OCI-LY7 (cell line): ENCODE data around the gene PCYT1A. TPM values are rescaled to one million over a fixed set of nuclear protein-coding genes. Genes with fewer than 3 reads are reported as not detected.
A peak's percentile ranks its signal among the peaks of the same experiment; 100 is the strongest.
"Not testable (repeated sequence)": the region's sequence is repeated elsewhere in the genome, so short reads cannot be mapped to it uniquely, and the experiment has no call there.

ENCODE experiments used
- BruUV-seq: library from RNA; stranded (reverse); fragments of 400-500 nt; replicated peaks from 2 replicates; lab custom pipeline; 2021; lab: Mats Ljungman, UMichigan
- CTCF ChIA-PET: fragments of 300-600 bp; sonication (Branson Sonifier 250); formaldehyde crosslinking; loops from one replicate; lab custom pipeline; 2022; ENCODE audit warnings: antibody characterized with exemption; ENCODE audit not compliant: unreplicated experiment; lab: Charles Lee
- POLR2A ChIA-PET: fragments of 300-600 bp; sonication (Branson Sonifier 250); formaldehyde crosslinking; loops from one replicate; lab custom pipeline; 2022; ENCODE audit warnings: antibody characterized with exemption; lab: Charles Lee
- DNase-seq: peaks from one replicate; pipeline ENCODE4 v3.0.0-alpha.2; 2015; ENCODE audit warnings: low spot score
- H2AFZ ChIP-seq: fragments of 200-600 bp; sonication (generic), shearing (Covaris generic); 2 replicates; pipeline ENCODE4 v1.6.1; 2014; ENCODE audit warnings: mild to moderate bottlenecking, antibody characterized with exemption, low read length, moderate library complexity
- H3K27ac ChIP-seq: fragments of 200-600 bp; sonication (generic); 2 replicates; pipeline ENCODE4 v1.5.1; 2014; ENCODE audit warnings: mixed run types, low read depth, mild to moderate bottlenecking, moderate library complexity, low read length, inconsistent platforms; ENCODE audit not compliant: poor library complexity, severe bottlenecking
- H3K36me3 ChIP-seq: fragments of 200-600 bp; sonication (generic); 2 replicates; pipeline ENCODE4 v1.6.1; 2014; ENCODE audit warnings: mild to moderate bottlenecking, antibody characterized with exemption, low read length, moderate library complexity, mixed read lengths; ENCODE audit not compliant: insufficient read depth
- H3K4me1 ChIP-seq: fragments of 200-600 bp; sonication (generic); 2 replicates; pipeline ENCODE4 v1.5.1; 2014; ENCODE audit warnings: mild to moderate bottlenecking, low read length; ENCODE audit not compliant: insufficient read depth, poor library complexity, severe bottlenecking
- H3K4me2 ChIP-seq: fragments of 200-600 bp; sonication (generic); 2 replicates; pipeline ENCODE4 v1.6.1; 2014; ENCODE audit warnings: mild to moderate bottlenecking, low read length
- H3K4me3 ChIP-seq: fragments of 200-600 bp; sonication (generic); 2 replicates; pipeline ENCODE4 v1.5.1; 2014; ENCODE audit warnings: mild to moderate bottlenecking, low read depth, low read length; ENCODE audit not compliant: poor library complexity, severe bottlenecking
- H3K79me2 ChIP-seq: fragments of 200-600 bp; sonication (generic); 2 replicates; pipeline ENCODE4 v1.6.1; 2016; ENCODE audit warnings: low read depth, mild to moderate bottlenecking, low read length, moderate library complexity, mixed read lengths; ENCODE audit not compliant: insufficient read depth
- H3K9me2 ChIP-seq: fragments of 200-600 bp; sonication (generic); 2 replicates; pipeline ENCODE4 v1.6.1; 2016; ENCODE audit warnings: mild to moderate bottlenecking, low read length, mixed read lengths; ENCODE audit not compliant: insufficient read depth
- H3K9me3 ChIP-seq: fragments of 200-600 bp; sonication (generic); 2 replicates; pipeline ENCODE4 v1.6.1; 2014; ENCODE audit warnings: mild to moderate bottlenecking, mixed run types, low read length, mixed read lengths
- H4K20me1 ChIP-seq: fragments of 200-600 bp; sonication (generic); 2 replicates; pipeline ENCODE4 v1.6.1; 2014; ENCODE audit warnings: mild to moderate bottlenecking, antibody characterized with exemption, low read length, moderate library complexity, mixed read lengths; ENCODE audit not compliant: insufficient read depth
- EZH2phosphoT487 ChIP-seq: fragments of 200-600 bp; sonication (generic); IDR thresholded peaks from 2 replicates; pipeline ENCODE4 v1.6.1; 2018; ENCODE audit warnings: low read depth, borderline replicate concordance, mild to moderate bottlenecking, mixed run types, antibody characterized with exemption, low read length, moderate library complexity, mixed read lengths
- intact Hi-C: fragments of 100-400 bp; cut with micrococcal nuclease; formaldehyde crosslinking; loops from one replicate; pipeline ENCODE4 v1.10.0; 2022; ENCODE audit not compliant: unreplicated experiment
- total RNA-seq, 2 experiments: library from RNA; depleted of rRNA in 1 of 2; stranded (reverse); fragments of >200 nt in 1 of 2; shearing (Covaris generic) in 1 of 2; gene quantifications; 2 replicates each; pipeline ENCODE4 v1.2.3, GENCODE V29; 2014 to 2022
- TF ChIP-seq, protein P1 (sequence below): fragments of 200-600 bp; sonication (generic); conservative IDR thresholded peaks from 2 replicates; pipeline ENCODE4 v1.5.1; 2014; ENCODE audit warnings: mild to moderate bottlenecking, antibody characterized with exemption, low read length, moderate library complexity, mixed read lengths

The PCYT1A gene
- total RNA-seq, 2 experiments from 2014 or later, result 21.6 to 27.1 TPM

DNA sequence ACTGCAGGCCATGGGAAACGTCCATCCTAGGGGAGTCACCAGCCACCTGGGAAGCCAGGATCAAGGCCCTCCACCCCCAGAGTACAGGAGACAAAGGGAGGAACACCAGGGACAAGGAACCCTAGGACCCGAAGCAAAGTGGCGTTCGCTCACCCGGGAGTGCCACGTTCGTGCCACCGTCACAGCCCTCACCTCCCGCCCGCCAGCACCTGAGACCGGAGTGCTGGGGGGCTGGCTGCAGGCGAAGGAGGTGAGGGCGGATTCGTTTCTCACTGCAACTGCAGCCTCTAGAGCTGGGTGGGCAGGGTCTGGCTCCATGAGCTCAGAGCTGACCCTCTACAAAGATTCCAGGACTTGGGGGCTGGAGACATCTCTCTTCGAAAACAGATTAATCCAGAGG lies 102.6 kb downstream of the PCYT1A start:
- no peak for TF ChIP-seq EZH2phosphoT487
- TF ChIP-seq, protein P1, sequence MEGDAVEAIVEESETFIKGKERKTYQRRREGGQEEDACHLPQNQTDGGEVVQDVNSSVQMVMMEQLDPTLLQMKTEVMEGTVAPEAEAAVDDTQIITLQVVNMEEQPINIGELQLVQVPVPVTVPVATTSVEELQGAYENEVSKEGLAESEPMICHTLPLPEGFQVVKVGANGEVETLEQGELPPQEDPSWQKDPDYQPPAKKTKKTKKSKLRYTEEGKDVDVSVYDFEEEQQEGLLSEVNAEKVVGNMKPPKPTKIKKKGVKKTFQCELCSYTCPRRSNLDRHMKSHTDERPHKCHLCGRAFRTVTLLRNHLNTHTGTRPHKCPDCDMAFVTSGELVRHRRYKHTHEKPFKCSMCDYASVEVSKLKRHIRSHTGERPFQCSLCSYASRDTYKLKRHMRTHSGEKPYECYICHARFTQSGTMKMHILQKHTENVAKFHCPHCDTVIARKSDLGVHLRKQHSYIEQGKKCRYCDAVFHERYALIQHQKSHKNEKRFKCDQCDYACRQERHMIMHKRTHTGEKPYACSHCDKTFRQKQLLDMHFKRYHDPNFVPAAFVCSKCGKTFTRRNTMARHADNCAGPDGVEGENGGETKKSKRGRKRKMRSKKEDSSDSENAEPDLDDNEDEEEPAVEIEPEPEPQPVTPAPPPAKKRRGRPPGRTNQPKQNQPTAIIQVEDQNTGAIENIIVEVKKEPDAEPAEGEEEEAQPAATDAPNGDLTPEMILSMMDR, result no peak
- H3K36me3 ChIP-seq, result no peaks in the 10 kb centered on the region
- ChIA-PET CTCF (interaction anchor here (0.5 kb wide), 1 partner anchor 764 kb away, joined by 3 read pairs; no protein-coding TSS in a partner anchor), POLR2A (interaction anchor here (0.6 kb wide), 1 partner anchor 342 kb away, joined by 3 read pairs; no protein-coding TSS in a partner anchor)
- no peaks in the 10 kb centered on the region for H3K9me3 ChIP-seq
- H3K4me2 ChIP-seq, result no peak overlapping the region
- peaks cover 25% of the 10 kb centered on the region for H3K4me1 ChIP-seq
- intact Hi-C loops, result no loop called here
- no peak overlapping the region for H2AFZ ChIP-seq
- H3K79me2 ChIP-seq, result no peaks in the 10 kb centered on the region
- BruUV-seq, result no TSS peak
- no peaks in the 10 kb centered on the region for H4K20me1 ChIP-seq
- H3K9me2 ChIP-seq, result no peaks in the 10 kb centered on the region
- no peak for DNase-seq
- no peak overlapping the region for H3K27ac ChIP-seq
- no peak overlapping the region for H3K4me3 ChIP-seq

DNA sequence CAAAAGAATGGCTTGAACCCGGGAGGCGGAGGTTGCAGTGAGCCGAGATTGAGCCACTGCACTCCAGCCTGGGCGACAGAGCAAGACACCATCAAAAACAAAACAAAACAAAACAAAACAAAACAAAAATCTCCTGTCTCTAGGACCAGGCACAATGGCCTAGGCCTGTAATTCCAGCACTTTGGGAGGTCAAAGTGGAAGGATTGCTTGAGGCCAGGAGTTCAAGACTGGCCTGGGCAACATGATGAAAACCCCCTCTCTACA lies 103.4 kb downstream of the PCYT1A start:
- peaks cover 33% of the 10 kb centered on the region for H3K4me1 ChIP-seq
- H3K9me3 ChIP-seq, POLR2A ChIA-PET, H2AFZ ChIP-seq, H4K20me1 ChIP-seq, H3K4me3 ChIP-seq, H3K79me2 ChIP-seq, H3K27ac ChIP-seq, CTCF ChIA-PET, H3K9me2 ChIP-seq, BruUV-seq, H3K4me2 ChIP-seq, intact Hi-C loops, H3K36me3 ChIP-seq, DNase-seq: not testable (repeated sequence)

DNA sequence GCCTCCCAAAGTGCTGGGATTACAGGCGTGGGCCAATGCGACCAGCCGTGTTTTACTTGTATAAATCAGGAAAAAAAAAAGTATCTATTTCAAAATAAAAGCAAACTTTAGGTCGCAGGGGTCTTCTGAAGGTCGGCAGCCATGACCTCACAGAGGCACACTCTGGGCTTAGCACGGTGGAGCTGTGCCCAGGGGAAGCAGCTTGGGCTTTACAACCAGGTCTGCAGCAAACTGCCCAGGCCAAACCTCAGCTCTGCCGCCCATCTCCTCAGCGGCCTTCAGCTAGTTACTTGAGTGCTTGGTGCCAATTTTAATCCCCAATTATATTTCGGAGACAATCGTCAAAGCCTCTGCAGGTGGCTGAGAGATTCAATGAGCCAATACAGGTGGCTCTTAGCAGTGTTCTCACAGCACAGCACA lies 106.4 kb downstream of the PCYT1A start:
- H4K20me1 ChIP-seq, result no peaks in the 10 kb centered on the region
- CTCF ChIA-PET, result no interaction called here
- no peak overlapping the region for H3K4me2 ChIP-seq
- no peaks in the 10 kb centered on the region for H3K9me2 ChIP-seq
- H3K36me3 ChIP-seq, result no peaks in the 10 kb centered on the region
- no peaks in the 10 kb centered on the region for H3K79me2 ChIP-seq
- H2AFZ ChIP-seq, result peak overlapping the region; percentile 34; the same call in 1 of the 2 replicates
- H3K9me3 ChIP-seq, result no peaks in the 10 kb centered on the region
- POLR2A ChIA-PET, result interaction anchor here (0.7 to 3.1 kb wide), 2 partner anchors 69 to 108 kb away, joined by 4 to 11 read pairs; no protein-coding TSS in a partner anchor
- H3K27ac ChIP-seq, result no peak overlapping the region
- BruUV-seq, result no TSS peak
- intact Hi-C loops, result no loop called here
- H3K4me3 ChIP-seq, result no peak overlapping the region
- peaks cover 21% of the 10 kb centered on the region for H3K4me1 ChIP-seq
- no peak for DNase-seq
- TF ChIP-seq, protein P1, result no peak
- no peak for TF ChIP-seq EZH2phosphoT487
